Activated CD4-positive, alpha-beta T cell treated with anti-CD3 and anti-CD28 coated beads, Interleukin-2, Interleukin-6, amounts not matched to agents 100 ng/mL and 50 ng/mL, durations not matched to agents 16 hours and 8 hours (primary cell): ENCODE measurements around the gene SP140.
"Not testable (repeated sequence)": the region's sequence is repeated elsewhere in the genome, so short reads cannot be mapped to it uniquely, and the experiment has no call there.

Source experiments
- DNase-seq: peaks from one replicate; pipeline ENCODE4 v3.0.0-alpha.2; 2020

SP140 gene

GRCh38 chr2:230225486-230225885 lies at the start of gene SP140:
SP140 (plus strand) TSS chr2:230225736; CDS start chr2:230225845, 109 bp downstream.
- DNase-seq = peak; percentile 93

DNA sequence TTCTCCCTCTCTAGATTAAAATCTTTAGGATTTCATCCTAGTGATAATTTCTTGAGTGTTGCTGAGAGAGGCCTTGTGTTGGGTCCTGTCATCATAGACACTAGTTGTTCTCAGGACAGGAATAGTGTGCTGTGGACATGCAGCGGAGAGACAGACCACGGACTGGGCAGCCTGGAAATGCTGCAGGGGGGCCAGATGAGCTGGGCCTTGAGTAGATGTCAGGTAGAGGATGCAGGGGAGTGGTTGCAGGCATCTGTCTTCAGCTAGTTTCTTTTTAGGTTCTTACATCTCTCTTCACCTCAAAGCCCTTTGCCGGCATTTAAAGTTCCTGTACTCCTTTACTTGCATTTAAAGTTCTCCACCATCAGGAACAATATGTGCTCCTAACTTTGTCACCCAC lies 48.5 kb upstream of the SP140 start:
- DNase-seq = no peak

GRCh38 chr2:230178546-230179485 lies 46.7 kb upstream of the SP140 start:
- DNase-seq = no peak

DNA sequence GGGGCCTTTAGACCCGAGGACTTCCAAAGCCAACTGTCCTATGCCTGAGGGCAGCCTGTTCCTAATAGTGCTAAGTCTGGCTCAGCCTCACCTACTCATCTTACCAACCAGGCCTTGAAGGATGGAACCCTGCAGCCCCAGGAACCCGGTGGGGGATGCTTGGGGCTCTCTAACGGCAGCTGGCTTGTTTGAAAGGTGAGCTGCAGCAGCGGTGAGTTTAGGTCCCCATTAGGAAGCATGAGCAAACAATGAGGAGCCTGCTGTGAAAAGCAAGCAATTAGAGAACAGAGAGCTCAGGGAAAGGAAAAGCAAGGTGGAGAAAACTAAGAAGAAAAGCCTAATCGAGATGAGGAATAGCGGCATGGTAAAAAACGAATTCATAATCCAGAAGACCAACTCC lies 45.6 kb upstream of the SP140 start:
- no peak for DNase-seq

GRCh38 chr2:230181195-230181594 lies 44.3 kb upstream of the SP140 start:
- no peak for DNase-seq

DNA sequence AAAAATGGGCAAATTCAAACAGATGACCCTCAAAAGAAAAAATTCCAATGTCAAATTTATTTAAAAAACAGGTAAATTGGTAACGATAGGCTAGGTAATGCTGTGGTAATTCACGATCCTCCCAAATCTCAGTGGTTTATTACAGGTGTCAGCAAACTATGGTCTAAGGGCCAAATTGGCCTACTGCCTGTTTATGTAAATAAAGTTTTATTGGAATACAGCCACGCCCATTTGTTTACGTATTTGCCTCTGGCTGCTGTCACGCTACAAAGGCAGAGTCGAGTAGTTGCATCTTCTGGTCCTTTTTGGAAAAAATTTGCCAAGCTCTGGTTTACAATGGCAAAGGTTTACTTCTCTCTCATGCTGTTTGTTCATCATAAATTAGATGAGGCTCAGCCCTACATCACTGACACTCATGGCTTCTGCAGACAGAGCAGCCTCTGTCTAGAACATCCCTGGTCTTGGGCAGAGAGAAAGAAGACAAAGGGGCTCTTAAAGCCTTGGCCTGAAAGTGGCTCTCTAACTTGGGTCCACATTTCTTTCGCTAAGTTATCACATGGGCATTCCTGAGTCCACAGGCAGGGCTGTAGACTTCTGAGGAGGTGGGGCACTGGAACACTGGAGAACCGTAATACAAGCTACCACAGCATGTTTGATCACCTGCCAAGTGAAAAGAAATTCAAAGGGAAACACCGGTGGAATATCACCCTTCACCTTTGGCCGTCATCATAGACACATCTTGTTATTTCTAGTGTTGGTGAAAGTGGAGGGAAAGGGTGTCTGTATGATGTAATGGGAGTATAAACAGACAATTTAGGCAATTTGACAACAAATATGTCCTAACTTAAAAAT lies 40.6 kb upstream of the SP140 start:
- no peak for DNase-seq

DNA sequence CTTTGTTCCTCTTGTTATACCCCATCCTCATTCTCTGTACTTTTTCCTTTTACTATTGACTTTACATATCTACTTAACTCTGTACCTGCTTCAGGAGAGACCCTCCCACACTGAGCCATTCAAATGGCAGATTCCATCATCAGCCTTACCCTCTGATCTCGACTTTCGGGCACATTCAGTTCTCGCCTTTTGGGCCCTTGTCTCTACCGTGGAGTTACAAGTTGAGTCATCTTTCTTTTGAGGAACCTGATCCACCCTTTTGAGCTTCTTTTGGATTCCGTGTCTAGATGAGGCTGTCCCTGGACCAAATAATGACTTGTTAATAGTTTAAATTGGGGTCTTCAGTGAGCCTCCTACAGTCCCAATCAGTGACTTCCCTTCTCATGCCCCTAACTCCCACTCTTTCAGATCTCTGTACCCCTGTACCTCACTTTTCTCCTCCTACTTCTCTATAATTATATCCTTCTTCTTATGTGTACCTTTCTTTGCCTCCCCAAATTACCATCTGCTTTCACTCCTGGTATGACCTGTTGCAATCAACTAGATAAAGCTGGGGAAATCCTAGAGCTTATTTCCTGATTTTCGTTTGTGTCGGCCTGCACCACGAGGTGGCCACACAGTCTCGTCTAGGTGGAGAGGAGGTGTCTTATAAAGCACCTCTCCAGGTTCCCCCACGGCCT lies 23.0 kb upstream of the SP140 start:
- DNase-seq = peak; percentile 69

- no peak for DNase-seq
Measured at GRCh38 chr2:230203110-230203676, 22.3 kb upstream of the SP140 start.

DNA sequence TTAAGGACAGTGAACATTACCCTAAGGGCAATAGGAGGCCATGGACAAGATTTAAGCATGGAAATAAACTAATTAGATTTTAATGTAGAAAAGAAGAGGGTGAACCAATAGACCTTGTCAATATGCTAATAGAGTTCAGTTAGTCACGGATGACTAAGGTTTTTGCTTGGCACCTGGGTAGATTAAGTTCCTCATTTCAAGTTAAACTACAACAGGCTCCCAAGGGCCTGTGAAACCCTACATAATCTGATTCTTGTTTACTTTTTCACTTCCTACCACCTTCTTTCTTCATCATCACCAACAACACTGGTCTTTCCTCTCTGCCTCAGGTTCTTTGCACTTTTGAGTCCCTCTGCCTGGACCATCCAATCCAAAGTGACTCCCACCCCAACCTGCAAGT lies 20.5 kb upstream of the SP140 start:
- no peak for DNase-seq

- peak; percentile 62 for DNase-seq
Measured at GRCh38 chr2:230205721-230206120, 19.8 kb upstream of the SP140 start.

DNA sequence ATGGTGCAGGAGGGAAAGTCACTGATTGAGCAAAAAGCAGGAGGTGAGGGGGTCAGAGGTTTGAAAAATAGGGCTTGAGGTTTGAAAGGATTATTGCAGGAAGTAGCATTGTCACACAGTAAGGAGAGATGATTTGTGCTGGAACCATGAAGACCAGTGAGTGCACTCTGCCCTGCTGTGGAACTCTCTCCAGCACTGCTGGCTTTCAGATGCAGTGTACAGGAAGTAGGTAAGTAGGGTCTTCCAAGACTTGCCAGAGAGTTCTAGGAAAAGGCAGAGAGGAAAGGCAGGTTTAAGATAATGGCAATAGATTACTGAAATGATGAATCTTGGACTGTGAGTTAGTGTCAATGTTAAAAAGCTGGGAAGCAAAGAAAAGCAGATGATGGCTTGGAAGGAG lies 17.0 kb upstream of the SP140 start:
- no peak for DNase-seq

GRCh38 chr2:230209422-230210051 lies 16.0 kb upstream of the SP140 start:
- no peak for DNase-seq

- peak; percentile 40 for DNase-seq
Measured at GRCh38 chr2:230216489-230216888, 9.0 kb upstream of the SP140 start.

- DNase-seq = no peak
Measured at GRCh38 chr2:230217424-230217823, 8.1 kb upstream of the SP140 start.

DNA sequence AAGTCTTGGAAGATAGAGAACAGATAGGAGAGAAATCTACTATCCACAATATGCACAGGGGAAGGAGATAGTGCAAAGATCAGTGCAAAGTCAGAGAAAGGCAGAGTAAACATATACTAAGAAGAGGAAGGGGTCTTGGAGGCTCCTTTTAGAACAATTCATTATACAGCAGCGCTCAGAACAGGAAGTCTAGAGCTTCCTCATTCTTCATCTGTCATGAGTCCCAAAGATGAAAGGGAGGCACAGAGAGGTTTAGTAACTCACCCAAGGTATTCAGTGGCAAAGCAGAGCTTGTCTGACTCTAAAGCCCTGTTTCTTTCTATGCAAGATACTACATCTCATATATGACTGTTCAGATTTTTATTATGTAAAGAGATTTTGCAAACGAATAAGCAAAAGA lies 7.1 kb upstream of the SP140 start:
- no peak for DNase-seq

- DNase-seq = peak; percentile 91
Measured at GRCh38 chr2:230219419-230220331, 5.9 kb upstream of the SP140 start, which contains the start of gene SP110. SP110 (minus strand) TSS chr2:230219984; CDS start chr2:230216927, 3,057 bp downstream.

- DNase-seq = no peak
Measured at GRCh38 chr2:230220347-230220969, 5.1 kb upstream of the SP140 start.

- no peak for DNase-seq
Measured at GRCh38 chr2:230221493-230221892, 4.0 kb upstream of the SP140 start.

- DNase-seq = not testable (repeated sequence)
Measured at GRCh38 chr2:230222829-230223228, 2.7 kb upstream of the SP140 start.

- no peak for DNase-seq
Measured at GRCh38 chr2:230224458-230224857, 1.1 kb upstream of the SP140 start.
